ENCODE measurements around the gene NOL3. TPM values are rescaled to one million over a fixed set of nuclear protein-coding genes. Genes with fewer than 3 reads are reported as not detected.

The NOL3 gene
- total and polyA plus RNA-seq, 2 of the 13 experiments (the other 11 are each of a cell fraction or from before 2014, with no cell fraction given), result 5.7 to 20.5 TPM

DNA sequence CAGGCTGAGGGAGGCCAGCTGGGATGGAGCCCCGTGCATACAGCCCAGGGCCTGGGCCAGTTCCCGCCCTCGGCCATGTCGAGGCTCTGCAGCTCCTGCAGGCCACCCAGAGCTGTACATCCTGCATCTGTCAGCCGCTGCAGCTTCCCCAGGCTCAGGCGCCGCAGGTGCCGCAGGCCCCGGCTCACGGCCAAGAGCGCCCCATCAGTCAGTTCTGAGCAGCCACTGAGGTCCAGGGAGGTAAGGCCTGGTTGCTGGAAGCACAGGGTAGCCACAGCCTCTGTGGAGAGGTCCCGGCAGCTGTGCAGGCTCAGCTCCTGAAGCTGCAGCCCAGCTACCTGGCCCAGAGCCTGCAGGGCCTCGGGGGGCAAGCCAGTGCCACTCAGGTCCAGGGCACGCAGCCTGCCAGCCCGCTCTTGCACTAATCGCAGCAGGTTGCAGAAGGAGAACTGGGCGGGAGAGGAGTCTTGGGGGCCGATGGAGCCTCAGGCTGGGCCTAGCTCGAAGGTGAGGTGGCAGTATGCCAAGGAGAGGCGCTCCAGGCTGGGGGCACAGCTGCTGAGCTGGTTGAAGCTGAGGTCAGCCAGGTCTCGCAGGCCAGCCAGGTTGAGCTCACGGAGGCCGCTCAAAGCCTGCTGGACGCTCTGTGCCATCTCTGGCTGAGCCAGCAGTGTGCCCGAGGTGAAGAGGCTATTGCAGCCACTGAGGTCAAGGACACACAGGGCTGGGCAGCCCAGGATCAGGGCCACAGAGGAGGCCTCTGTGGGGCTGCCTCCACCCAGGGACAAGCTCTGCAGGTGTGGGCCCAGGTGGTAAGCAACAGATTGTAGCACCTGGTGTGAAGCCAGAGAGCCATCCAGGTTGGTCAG, 40.0 kb downstream of the NOL3 start (continued):
- TF ChIP-seq ZNF720 (CRISPR knock-in tag; IDR thresholded peaks at IDR 0.05) (no peak), KAT2B (IDR thresholded peaks at IDR 0.05; ENCODE audit: borderline replicate concordance, low read depth, low read length) (no peak), FOSL2 (CRISPR knock-in tag; IDR thresholded peaks at IDR 0.05) (no peak), SIN3B (IDR thresholded peaks at IDR 0.05; ENCODE audit: low read length) (no peak), TP53 (CRISPR knock-in tag; conservative IDR thresholded peaks at IDR 0.05) (no peak), ZNF143 (CRISPR knock-in tag; IDR thresholded peaks at IDR 0.05) (no peak), ZNF432 (CRISPR knock-in tag; IDR thresholded peaks at IDR 0.05; ENCODE audit: borderline replicate concordance) (no peak), ZNF761 (CRISPR knock-in tag; conservative IDR thresholded peaks at IDR 0.05) (no peak), BRD4 (CRISPR knock-in tag; IDR thresholded peaks at IDR 0.05) (no peak; the same call in 1 of the 2 replicates), NONO (IDR thresholded peaks at IDR 0.05) (no peak), NONO (CRISPR knock-in tag; conservative IDR thresholded peaks at IDR 0.05) (0 out of 2 replicates have a peak, but pooled peaks have one; percentile 57), RFXAP (CRISPR knock-in tag; IDR thresholded peaks at IDR 0.05; ENCODE audit: borderline replicate concordance) (peak; percentile 42; the same call in 1 of the 2 replicates), RXRB (CRISPR knock-in tag; IDR thresholded peaks at IDR 0.05; ENCODE audit: borderline replicate concordance) (peak; percentile 4; the same call in 1 of the 2 replicates)
- TF ChIP-seq, protein P1, sequence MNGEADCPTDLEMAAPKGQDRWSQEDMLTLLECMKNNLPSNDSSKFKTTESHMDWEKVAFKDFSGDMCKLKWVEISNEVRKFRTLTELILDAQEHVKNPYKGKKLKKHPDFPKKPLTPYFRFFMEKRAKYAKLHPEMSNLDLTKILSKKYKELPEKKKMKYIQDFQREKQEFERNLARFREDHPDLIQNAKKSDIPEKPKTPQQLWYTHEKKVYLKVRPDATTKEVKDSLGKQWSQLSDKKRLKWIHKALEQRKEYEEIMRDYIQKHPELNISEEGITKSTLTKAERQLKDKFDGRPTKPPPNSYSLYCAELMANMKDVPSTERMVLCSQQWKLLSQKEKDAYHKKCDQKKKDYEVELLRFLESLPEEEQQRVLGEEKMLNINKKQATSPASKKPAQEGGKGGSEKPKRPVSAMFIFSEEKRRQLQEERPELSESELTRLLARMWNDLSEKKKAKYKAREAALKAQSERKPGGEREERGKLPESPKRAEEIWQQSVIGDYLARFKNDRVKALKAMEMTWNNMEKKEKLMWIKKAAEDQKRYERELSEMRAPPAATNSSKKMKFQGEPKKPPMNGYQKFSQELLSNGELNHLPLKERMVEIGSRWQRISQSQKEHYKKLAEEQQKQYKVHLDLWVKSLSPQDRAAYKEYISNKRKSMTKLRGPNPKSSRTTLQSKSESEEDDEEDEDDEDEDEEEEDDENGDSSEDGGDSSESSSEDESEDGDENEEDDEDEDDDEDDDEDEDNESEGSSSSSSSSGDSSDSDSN (CRISPR knock-in tag; IDR thresholded peaks at IDR 0.05), result peak; percentile 86
- TF ChIP-seq, protein P2, sequence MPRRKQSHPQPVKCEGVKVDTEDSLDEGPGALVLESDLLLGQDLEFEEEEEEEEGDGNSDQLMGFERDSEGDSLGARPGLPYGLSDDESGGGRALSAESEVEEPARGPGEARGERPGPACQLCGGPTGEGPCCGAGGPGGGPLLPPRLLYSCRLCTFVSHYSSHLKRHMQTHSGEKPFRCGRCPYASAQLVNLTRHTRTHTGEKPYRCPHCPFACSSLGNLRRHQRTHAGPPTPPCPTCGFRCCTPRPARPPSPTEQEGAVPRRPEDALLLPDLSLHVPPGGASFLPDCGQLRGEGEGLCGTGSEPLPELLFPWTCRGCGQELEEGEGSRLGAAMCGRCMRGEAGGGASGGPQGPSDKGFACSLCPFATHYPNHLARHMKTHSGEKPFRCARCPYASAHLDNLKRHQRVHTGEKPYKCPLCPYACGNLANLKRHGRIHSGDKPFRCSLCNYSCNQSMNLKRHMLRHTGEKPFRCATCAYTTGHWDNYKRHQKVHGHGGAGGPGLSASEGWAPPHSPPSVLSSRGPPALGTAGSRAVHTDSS (CRISPR knock-in tag; conservative IDR thresholded peaks at IDR 0.05), result no peak
- TF ChIP-seq, protein P3, sequence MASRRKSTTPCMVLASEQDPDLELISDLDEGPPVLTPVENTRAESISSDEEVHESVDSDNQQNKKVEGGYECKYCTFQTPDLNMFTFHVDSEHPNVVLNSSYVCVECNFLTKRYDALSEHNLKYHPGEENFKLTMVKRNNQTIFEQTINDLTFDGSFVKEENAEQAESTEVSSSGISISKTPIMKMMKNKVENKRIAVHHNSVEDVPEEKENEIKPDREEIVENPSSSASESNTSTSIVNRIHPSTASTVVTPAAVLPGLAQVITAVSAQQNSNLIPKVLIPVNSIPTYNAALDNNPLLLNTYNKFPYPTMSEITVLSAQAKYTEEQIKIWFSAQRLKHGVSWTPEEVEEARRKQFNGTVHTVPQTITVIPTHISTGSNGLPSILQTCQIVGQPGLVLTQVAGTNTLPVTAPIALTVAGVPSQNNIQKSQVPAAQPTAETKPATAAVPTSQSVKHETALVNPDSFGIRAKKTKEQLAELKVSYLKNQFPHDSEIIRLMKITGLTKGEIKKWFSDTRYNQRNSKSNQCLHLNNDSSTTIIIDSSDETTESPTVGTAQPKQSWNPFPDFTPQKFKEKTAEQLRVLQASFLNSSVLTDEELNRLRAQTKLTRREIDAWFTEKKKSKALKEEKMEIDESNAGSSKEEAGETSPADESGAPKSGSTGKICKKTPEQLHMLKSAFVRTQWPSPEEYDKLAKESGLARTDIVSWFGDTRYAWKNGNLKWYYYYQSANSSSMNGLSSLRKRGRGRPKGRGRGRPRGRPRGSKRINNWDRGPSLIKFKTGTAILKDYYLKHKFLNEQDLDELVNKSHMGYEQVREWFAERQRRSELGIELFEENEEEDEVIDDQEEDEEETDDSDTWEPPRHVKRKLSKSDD (CRISPR knock-in tag; IDR thresholded peaks at IDR 0.05; ENCODE audit: low read depth), result no peak
- TF ChIP-seq, protein P4, sequence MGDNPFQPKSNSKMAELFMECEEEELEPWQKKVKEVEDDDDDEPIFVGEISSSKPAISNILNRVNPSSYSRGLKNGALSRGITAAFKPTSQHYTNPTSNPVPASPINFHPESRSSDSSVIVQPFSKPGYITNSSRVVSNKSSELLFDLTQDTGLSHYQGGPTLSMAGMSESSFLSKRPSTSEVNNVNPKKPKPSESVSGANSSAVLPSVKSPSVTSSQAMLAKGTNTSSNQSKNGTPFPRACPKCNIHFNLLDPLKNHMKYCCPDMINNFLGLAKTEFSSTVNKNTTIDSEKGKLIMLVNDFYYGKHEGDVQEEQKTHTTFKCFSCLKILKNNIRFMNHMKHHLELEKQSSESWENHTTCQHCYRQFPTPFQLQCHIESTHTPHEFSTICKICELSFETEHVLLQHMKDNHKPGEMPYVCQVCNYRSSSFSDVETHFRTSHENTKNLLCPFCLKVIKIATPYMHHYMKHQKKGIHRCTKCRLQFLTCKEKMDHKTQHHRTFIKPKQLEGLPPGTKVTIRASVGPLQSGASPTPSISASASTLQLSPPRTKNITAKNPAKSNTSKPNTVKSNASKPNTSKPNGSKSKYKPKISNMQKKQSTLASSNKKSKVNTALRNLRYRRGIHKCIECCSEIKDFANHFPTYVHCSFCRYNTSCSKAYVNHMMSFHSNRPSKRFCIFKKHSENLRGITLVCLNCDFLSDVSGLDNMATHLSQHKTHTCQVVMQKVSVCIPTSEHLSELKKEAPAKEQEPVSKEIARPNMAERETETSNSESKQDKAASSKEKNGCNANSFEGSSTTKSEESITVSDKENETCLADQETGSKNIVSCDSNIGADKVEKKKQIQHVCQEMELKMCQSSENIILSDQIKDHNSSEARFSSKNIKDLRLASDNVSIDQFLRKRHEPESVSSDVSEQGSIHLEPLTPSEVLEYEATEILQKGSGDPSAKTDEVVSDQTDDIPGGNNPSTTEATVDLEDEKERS (CRISPR knock-in tag; IDR thresholded peaks at IDR 0.05), result 0 out of 2 replicates have a peak, but pooled peaks have one; percentile 41
